Omental fat pad (tissue), 4 donors: ENCODE data around the gene CFAP69. TPM values are rescaled to one million over a fixed set of nuclear protein-coding genes. Genes with fewer than 3 reads are reported as not detected.

Source experiments
- ATAC-seq: fragments of 150-250 bp; one replicate; pipeline ENCODE4 v1.9.1; 2016; ENCODE audit warnings: mild to moderate bottlenecking, moderate library complexity; ENCODE audit not compliant: low FRiP score
- DNase-seq: peaks from one replicate; pipeline ENCODE4 v3.0.0-alpha.2; 2019; ENCODE audit warnings: low spot score
- CTCF ChIP-seq, 3 donors: fragments of 450-650 bp; IDR thresholded peaks; one replicate each; pipeline ENCODE4 v1.5.1; 2016 to 2017; ENCODE audit warnings: antibody characterized with exemption in 3 of 3, mild to moderate bottlenecking in 3 of 3, moderate library complexity in 2 of 3
- total RNA-seq, 4 donors: library from RNA; depleted of rRNA; stranded (reverse); fragments of >200 nt; gene quantifications; one replicate each; pipeline ENCODE4 v1.1.0, GENCODE V29; 2016

Gene CFAP69
- total RNA-seq, 4 donors from 2014 or later: 11.3 to 41.1 (median 20.4) TPM

- no peak for TF ChIP-seq CTCF (IDR thresholded peaks at IDR 0.05)
- DNase-seq (no peak), ATAC-seq (peak; percentile 5)
Observed at GRCh38 chr7:90267263-90267858, 22.4 kb downstream of the CFAP69 start.

- no peak for DNase-seq
- ATAC-seq: no peak
- no peak for TF ChIP-seq CTCF (IDR thresholded peaks at IDR 0.05)
Observed at GRCh38 chr7:90269163-90269562, 24.2 kb downstream of the CFAP69 start.

GRCh38 chr7:90270431-90271178 is 25.6 kb downstream of the CFAP69 start:
- ATAC-seq: no peak
- DNase-seq: no peak
- TF ChIP-seq CTCF (IDR thresholded peaks at IDR 0.05): no peak

GRCh38 chr7:90271753-90272152 is 26.8 kb downstream of the CFAP69 start:
- peak; percentile 58 for ATAC-seq
- no peak for DNase-seq
- TF ChIP-seq CTCF (IDR thresholded peaks at IDR 0.05): no peak

DNA sequence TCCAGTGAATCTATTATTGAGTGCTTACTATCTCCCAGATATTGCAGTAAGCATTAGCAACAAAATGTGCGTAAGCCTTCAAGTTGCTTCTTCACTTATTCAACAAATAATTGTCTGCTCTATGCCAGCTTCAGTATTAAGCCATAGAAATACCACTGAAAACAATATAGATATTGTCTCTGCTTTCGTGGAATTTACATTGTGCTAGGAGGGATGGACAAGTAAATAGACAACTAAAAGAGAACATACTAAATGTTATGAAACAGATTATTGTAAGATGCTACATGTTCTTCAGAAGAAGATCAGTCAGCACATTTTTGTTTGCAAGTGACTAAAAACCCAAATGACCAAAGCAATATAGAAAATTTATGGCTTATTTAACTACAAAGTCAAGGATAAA is 27.3 kb downstream of the CFAP69 start:
- no peak for ATAC-seq
- DNase-seq: no peak
- TF ChIP-seq CTCF (IDR thresholded peaks at IDR 0.05): no peak

DNA sequence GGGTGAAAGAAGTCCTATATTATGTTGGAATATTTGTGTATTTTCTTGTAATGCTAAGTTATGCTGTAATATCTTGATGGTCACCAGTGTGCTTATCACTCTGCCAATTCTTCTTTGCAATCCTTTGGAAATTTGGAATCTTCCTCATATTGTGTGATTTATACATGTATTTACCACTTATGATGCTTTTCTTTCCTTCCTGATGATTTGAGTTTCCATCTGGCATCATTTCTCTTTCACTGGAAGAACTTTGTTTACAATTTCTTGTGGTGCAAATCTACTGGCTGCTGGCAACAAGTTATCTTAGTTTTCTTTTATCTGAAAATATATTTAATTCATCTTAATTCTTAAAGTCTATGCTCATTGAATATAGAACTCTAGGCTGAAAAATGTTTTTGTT is 29.2 kb downstream of the CFAP69 start:
- no peak for ATAC-seq
- DNase-seq: no peak

More for the DNA sequence above, 29.2 kb downstream of the CFAP69 start:
- no peak for TF ChIP-seq CTCF (IDR thresholded peaks at IDR 0.05)
